Kidney glomerular epithelial cell (primary cell): ENCODE measurements around the gene COPS9.

ENCODE experiments used
- DNase-seq: peaks from one replicate; lab custom pipeline; 2025; lab: John Stamatoyannopoulos, UW

The COPS9 gene

DNA sequence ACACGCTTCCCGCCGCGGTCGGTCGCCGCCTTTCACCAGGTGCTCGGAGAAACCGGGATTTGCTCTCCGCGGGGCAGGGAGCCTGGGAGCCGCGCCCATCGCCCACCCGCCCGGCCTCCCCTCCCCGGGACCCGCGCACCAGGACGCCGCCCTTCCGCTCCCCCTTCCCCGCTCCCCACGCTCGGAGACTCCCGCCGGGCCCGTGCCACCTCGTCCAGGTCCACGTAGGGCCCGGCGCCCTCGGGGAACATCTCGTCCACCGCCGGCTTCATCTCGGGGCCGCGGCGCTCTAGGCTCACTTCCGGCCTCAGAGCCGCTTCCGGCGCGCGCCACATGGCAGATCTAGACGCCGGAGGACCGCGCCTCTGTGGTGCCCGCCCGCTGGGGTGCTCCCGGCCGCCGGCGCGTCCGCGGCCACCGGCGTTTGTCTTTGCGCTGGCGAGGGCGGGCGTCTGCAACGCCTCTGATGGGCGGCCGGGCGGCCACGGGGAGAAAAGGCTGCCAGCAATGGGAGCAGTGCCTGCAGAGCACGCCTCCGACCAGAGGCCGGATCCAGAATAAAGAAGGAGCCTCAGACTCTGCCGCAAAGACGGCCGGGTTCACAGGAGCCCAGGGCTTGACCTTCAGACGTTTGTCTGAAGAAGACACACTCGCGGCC lies at the start of gene COPS9:
COPS9 (minus strand) TSS at position 293 of the 658 bp plus-strand sequence; CDS start at position 272, 21 bp downstream.
- DNase-seq, result peak; percentile 79

DNA sequence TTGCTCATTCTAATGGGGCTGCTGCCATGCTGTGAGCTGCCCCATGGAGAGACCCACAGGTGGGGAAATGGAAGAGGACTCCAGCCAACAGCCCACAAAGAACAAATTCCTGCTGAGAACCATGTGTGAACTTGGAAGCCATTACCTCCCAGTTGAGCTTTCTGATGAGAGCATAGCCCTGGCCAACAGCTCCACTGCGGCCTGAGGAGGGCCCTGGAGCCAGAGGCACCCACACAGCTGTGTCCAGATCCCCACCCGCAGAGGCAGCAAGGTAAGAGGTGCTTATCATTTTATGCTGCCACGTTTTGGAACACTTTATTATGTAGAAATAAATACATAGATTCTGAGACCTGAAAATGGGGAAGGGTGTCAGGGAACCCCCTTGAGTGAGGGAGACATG lies 48.6 kb upstream of the COPS9 start:
- no peak for DNase-seq

DNA sequence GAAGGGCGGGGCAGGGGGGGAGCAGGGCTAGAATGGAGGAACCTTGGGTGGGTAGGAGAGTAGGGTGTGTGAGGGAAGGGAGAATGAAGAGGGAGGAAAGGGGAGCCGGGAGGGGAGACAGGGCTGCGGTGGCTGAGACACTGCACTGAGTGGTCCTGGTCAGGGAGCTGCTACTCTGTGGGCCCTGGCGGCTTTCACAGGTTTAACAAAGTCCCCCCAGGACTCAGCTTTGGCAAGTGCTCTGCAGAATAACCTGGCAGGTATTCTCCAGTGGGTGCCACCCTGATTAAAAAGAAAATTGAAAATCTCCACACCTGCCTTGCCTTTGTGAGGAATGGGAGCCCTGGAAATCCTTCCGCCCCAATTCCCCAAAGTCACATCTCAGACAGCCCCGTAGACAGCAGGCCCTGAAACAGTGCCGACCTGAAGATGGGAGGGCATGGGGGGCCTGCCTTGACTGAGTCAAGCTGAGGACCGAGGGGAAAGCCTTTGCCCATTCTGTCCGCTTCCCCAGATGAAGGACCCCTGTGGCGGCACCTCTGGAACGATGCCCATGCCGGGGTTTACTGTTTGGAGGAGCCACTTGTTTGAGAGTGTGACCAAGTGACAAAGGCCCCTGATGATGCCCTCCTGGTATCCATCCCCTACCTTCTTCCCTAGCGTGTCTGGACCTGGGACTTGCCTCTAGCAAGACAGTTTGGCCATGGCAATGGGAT lies 47.9 kb upstream of the COPS9 start:
- DNase-seq, result no peak

DNA sequence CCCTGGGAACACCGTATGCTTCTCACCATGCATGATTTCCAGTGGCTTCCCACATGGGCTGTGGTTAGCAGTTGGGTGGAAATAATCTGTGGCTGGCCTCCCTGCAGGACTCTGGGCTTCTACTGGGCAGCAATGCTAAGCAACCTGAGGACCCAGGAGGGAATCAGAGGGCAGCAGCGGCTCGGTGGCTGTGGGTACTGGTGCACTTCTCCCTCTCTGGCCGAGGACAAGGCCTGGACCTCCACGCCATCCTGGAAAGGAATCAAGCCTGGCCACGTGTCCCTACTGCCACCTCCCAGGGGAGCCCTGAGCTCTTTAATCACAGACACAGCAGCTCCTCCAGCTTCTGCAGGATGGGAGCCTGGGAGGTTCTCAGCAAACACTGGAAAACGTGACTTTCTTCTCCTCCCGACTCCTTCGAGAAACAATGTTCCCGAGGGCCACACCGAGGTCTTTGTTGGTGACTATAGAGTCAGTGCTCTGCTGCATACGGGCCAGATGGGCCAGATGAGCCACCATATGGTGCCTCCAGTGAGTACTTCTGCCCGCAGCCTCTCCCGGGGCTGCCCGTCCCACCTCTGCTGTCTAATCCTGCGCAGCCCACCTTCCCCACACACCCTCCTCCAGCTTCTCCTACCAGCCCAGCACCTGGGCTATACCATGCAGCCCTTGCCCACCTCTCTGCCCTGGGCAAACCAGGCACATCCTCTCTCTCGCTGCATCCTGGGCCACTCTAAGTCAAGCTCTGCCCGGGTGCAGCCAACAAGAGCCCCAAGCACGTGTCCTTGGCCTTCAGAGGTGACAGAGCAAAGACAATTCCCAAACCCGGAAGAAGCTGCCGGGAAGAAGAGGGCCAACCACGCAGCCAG lies 47.1 kb upstream of the COPS9 start:
- no peak for DNase-seq

DNA sequence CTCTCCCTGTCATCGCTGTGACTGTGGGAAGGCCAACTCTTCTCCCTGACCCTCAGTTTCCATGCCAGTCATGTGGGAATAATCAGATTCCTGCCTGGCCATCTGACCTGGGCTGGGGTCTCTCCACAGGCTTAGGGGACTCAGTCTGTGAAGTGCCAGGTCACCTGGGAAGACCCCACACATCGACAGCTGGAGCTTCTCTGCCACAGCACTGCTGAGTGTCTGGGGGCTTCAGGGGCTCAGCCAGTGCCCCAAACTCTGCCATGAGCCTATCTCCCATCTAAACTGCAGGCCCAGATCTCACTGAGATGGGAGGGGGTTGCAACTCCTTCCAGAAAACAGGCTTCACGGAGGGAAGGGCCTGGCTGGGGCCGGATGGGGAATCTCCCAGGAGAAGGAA lies 46.4 kb upstream of the COPS9 start:
- DNase-seq, result no peak

DNA sequence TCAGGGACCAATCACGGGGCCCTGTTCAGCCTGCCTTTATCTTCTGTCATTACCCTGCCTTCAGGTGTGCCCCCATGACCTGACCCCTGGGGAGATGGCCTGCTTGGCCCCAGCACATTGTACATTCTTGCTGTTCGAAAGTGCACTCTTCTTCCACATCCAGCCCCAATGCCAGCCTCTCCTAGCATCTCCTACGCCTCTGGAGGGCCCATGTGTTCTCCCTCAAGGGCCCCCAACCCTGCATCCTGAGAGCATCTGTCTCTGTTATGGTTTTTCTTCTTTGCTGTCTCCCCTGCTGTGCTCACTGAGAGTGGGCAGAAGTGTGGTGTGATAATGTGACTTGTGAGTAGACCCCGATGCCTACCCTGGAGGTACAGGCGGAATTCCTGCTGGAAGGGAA lies 45.9 kb upstream of the COPS9 start:
- no peak for DNase-seq

DNA sequence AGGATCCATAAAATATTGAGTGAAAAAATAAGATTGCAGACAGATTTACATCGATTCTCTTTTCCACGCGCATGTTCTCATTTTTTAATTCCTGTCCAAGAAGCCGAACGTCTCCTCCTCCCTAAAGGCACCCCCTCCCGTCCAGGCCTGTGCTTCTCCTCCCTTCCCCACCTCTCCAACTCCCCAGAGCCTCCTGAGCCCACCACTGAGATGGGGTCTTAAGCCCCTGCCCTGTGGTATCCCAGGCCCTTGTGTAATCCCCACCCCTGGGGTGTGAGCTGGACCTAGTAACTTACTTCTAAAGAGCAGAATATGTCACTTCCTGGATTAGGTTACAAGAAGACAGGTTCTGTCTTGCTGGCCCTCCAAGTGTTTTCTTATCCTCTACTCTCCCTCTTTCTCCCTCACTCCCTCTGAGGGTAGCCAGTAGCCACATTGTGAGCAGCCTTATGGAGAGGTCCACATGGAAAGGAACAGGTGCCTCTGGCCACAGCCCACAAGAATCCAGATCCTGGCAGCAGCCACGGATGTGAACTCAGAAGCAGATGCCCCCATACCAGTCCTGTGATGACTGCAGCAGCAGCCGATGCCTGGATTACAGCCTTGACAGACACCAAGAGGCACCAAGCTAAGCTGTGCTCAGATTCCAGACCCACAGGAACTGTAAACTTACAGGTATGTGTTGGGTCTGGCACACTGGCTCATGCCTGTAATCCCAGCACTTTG lies 44.0 kb upstream of the COPS9 start:
- DNase-seq, result no peak

DNA sequence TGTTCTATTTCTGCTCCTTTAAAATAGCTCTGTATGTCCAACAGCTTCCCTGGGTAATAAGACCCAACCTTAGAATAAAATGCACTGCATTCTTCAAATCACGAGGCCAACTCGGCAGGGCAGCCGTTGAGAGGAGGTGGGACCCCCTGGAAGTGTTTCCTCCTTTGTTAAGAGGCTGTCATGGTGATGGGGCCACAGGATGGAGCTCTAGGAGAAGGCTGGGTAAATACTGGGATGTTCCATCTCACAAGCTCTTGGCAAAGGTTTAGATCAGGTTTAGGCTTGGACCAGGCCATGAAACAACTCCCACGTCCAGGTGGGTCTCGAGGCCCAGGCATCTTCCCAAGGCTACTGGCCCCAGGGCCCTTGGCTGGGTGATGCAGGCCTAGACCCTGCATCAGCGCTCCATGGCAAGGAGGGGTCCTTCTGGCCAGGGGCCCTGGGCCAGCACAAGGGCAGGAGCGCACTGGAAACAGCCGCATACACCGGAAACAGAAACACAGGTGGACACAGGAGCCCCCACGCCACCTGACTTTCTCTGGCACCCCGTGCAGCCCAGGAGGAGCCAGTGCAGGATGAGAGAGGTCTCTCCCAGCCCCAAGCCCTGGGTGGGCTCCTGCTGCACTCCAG lies 43.2 kb upstream of the COPS9 start:
- no peak for DNase-seq

DNA sequence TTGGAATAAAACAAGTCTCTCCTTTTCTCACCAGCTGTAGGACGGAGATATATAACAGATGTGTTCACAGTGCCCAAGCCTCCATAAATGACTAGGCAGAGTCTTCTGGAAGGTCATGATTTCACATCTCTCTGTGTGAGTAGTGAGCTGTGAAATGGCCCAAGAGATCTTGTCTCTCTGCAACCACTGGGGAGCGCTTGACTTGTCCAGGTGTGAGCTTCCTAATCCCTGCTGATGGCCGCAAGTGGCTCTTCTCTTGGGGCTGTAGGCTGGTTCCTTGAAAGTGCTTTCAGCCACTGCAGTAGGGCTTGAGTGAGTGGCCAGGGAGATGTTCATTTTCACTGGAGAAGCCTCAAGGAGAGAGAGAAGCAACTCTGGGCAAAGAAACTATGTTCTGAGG lies 42.5 kb upstream of the COPS9 start:
- no peak for DNase-seq

DNA sequence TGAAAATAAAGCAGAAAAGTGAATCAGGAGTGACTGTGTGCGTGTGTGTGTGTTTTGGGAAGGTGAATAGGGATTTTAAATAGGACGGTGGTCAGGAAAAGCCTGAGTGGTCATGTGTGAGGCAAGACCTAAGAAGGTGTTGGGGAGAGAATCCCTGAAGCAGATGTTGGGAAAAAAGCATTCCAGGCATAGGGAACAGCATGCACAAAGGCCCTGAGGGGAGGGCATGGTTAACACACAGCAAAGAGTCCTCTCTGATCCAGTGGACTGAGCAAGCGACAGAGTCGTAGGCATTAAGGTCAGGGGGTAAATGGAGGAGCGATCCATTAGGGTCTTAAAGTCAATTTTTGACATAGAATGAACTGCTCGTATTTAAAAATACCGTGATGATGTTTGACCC lies 38.4 kb upstream of the COPS9 start:
- no peak for DNase-seq

DNA sequence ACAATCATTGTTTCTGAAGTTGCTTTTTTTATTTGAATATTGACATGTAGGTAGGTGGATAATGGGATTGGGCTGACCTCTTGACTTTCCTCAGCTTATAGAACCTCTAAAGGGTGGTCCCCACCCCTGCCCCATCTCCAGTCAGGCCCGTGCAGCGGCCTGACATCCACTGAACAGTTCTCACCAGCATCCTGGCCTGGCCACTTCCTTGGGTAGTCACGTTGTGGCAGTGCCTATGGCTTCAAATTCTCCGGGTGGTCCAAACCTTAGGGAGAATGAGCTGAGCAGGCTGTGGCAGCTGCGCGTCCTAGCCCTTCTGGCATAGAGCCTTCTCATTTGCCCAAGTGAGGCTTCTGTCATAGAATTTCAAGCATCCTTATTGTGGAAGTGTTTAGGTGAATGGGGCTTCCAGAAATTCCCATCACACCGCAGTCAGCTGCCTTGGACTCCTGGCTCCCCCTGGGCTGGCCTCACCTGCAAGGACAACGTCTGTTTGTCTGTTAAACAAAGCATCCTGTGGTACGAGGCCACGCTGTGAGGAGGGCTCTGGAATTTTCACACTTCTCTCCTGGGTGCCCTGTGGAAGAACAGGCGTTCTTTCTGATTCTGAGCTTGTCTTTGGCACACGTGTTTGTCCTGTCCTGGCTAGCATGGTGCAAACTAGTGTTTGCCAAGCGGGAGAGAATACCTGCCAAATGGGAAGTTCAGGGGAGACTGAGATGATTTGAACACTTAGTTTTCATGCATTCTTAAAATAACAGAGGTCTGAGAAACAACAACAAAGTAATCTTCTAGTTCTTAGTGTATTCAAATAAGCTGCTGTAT lies 36.2 kb upstream of the COPS9 start:
- DNase-seq, result no peak

DNA sequence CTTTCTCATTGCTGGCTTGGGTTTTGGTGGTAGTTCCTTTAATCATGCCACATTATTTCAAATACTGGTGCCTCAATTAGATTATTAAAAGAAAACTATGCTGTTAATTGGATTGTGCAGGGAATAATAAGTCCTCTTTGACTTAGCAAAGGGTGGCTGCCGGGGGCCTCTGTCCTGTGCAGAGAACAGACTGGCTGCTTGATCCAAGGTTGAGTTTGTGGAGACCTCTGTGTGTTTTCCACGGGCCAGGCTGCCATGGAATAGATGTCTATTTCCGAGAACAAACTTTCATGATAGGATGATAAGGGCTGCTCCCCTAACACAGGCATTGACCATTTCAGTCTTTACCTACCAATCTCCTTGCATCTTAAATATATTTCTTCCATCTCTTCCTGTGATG lies 34.8 kb upstream of the COPS9 start:
- DNase-seq, result no peak

DNA sequence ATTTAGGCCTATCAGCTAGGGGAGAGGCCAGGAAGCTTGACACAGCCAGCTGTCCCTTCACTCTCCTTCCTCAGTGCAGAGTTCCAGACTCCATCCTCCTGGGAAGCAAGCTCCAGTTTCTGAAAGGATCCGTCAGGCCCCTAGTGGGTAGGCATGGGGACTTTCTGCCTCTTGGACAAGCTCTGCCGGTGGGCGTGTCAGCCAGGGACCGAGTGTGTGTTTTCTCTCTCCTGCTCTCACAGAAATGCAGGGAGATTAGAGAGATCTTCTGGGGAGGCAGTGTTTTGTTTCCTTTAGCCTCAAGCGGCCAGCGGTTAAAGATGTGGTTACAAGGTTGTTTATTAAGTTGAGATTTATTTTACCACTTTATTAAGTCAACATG lies 34.2 kb upstream of the COPS9 start:
- DNase-seq, result peak; percentile 2

DNA sequence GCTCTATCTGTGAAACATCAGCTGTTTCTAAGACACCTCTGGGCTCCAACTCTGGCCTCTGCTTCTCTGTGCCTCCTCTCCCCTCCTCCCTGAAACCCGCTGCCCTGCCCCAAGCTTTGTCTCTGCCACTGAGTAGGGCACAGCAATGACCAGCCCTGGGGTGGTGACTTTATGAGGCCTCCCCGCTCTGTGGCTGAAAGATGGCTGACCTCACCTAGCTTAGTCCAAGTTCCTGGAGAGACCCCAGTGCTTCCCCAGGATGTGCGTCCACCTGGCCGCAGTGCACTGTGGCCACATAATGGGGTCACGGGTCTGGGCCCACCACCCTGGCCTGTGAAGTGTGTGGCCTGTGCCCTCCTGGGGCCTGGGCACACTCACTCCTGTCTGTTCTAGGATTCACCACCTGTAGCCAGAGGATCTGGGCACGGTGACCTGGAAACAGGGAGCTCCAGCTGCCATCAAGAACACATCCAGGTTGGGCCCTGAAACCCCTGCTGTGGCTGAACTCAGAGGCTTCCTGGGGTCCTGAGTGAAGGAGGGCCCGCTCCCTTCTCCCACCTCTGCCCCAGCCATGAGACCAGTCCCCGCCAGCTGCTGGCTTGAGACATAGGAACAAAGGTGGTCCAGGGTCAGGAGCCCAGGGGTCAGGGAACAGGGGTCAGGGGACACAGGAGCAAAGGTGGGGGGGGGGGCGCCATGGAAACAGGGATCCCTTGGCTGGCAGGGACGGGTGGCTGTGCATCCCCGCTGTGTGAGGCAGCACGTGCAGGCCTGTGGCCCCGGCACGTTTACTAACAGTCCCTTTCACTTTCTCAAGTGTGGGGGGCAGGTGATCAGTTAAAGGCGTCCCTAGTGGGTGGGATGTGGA lies 33.6 kb upstream of the COPS9 start:
- DNase-seq, result no peak

DNA sequence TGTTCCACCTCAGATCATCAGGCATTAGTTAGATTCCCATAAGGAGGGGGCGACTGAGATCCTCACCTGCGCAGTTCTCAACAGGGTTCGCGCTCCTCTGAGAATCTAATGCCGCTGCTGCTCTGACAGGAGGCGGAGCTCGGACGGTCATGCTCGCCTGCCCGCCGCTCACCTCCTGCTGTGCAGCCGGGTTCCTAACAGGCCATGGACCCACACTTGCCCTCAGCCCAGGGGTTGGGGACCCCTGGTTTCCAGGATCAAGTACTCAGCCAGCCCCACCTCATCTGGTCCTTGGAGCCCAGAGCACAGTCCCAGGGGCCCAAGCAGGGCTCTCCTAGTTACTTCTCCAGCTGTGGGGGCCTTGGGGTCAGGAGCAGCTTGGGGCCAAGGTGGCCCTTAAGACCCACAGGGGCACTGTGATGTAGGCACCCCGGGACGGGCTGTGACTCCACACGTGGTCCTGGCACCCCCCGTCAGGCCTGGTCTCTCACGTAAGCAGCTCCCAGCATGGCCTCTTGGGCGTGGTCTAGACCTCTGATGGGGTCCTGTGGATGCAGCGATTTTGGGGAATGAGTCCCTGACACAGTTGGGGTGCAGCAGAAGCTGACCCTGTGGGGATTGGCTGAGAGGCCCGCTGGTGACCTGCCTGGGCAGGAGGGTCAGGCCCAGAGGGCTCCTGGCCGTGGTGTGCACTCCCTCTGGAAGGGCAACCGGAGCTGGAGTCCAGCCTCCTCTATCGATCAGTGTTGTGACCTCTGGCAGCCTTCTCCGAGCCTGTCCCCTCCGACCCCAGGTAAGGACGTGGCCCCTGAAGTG lies 32.6 kb upstream of the COPS9 start:
- no peak for DNase-seq

DNA sequence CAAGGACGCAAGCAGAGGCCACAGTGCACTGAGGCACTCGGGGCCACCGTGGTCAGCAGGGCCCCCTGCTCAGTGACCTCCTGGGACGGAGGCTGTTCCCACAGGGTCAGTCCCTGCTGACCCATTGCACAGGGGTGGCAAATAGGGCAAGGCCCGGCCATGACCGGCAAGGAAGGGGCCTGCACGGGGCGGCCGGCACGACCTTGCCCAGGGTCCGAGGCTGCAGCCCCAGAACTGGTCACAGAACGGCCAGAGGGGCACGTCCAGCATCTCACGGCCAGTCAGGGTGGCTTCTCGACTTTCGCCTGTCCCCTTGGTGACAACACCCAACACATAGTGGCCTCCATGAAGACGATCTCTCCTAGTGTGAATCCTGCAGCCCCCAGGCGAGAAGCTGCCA lies 31.9 kb upstream of the COPS9 start:
- no peak for DNase-seq

DNA sequence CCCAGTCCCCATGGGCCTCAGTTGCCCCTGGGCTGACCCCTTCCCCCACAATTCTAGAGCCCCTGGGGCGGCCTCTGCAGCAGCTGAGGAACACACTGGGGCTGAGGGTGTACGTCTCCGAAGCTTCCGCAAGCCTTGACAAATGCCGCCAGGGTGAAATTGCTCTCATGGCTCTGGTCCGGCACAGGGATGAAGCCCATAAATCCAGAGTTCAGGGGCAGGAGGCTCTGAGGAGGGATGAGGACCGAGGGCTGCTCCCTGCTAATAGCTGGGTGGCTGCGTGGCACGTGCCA lies 31.4 kb upstream of the COPS9 start:
- no peak for DNase-seq

DNA sequence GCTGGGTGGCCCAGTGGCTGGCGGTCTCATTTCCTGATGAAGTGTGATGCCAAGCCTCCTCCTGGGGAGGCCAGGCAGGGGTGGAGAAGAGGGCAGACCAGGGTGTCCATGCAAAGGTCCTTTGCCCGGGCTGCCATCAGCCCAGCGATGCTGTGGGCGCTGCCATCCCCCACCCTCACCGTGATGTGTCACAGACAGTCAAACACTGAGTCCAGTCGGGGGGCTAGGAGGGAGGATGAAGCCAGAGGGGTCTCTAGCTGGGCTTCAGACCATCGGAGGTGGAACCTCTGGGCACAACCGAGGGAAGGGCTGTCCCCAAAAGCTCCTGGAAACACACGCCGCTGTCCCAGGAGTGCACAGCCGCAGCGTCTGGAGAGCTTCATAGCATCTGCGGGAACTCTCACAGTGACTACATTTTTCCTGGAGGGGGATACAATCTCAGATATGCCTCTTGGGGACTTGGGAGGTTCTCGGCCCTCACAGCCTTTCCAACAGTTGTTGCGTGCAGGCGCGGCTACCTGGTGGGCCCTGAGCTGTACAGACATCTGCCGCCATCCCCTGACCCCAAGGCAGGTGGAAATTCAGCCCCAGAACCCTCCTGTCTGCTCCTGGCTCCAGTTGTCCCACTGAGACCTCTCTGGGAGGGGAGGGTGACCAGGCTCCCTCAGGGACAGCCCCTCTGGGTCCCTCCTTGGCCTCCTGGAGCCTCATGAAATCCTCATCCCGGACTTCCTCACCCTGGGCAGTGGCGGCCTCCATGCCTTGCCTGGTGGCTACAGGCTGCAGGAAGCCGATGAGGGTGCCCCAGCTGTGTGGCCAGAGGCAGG lies 30.9 kb upstream of the COPS9 start:
- no peak for DNase-seq
